Measurements from ENCODE around the gene RASAL2. TPM values are rescaled to one million over a fixed set of nuclear protein-coding genes. Genes with fewer than 3 reads are reported as not detected.

Gene RASAL2
- total RNA-seq, 1 donor from 2014 or later = 44.2 TPM

- no peak overlapping the region for H3K27ac ChIP-seq (ENCODE audit: low read depth, low read length)
- peak overlapping the region; percentile 3 for H3K4me3 Mint-ChIP-seq (ENCODE audit: unreplicated experiment)
- H4K20me1 ChIP-seq (ENCODE audit: insufficient read depth, low read length) = peaks cover 3% of the 10 kb centered on the region
- no peak for TF ChIP-seq CTCF (IDR thresholded peaks at IDR 0.05; ENCODE audit: insufficient read depth, low read depth, low read length)
- no peak for TF ChIP-seq EZH2 (IDR thresholded peaks at IDR 0.05; ENCODE audit: insufficient read depth, low read length)
- no peaks in the 10 kb centered on the region for H3K27me3 ChIP-seq (ENCODE audit: insufficient read depth, low read length)
- peak overlapping the region; percentile 75 for H3K27ac Mint-ChIP-seq (ENCODE audit: unreplicated experiment)
- FAIRE-seq = no peak
- DNase-seq (ENCODE audit: low read depth) = no peak
- no peak overlapping the region for H3K4me3 ChIP-seq (ENCODE audit: insufficient read depth, low read depth, low read length)
- peaks cover 89% of the 10 kb centered on the region for H3K79me2 ChIP-seq (ENCODE audit: insufficient read depth, low read length)
- H3K36me3 Mint-ChIP-seq (ENCODE audit: low read depth, unreplicated experiment) = peaks cover 12% of the 10 kb centered on the region
- no peaks in the 10 kb centered on the region for H3K36me3 ChIP-seq (ENCODE audit: insufficient read depth, low read length)
- peak overlapping the region; percentile 29 for H3K9ac ChIP-seq (ENCODE audit: low read length)
- peak overlapping the region; percentile 50 for H3K4me2 ChIP-seq (ENCODE audit: low read length)
- peaks cover 4% of the 10 kb centered on the region for H3K9me3 Mint-ChIP-seq (ENCODE audit: unreplicated experiment)
- H3K27me3 Mint-ChIP-seq (ENCODE audit: low read depth, unreplicated experiment) = no peaks in the 10 kb centered on the region
- no peak overlapping the region for H2AFZ ChIP-seq (ENCODE audit: low read depth, low read length)
- H3K9me3 ChIP-seq (ENCODE audit: insufficient read depth, low read depth, low read length) = no peaks in the 10 kb centered on the region
- H3K4me1 Mint-ChIP-seq (ENCODE audit: low read depth, unreplicated experiment) = peaks cover 34% of the 10 kb centered on the region
- peaks cover 16% of the 10 kb centered on the region for H3K4me1 ChIP-seq (ENCODE audit: insufficient read depth, low read length)
Observed at GRCh38 chr1:178121883-178122282, 28.0 kb downstream of the RASAL2 start.

- TF ChIP-seq CTCF (IDR thresholded peaks at IDR 0.05; ENCODE audit: insufficient read depth, low read depth, low read length) = no peak
- TF ChIP-seq EZH2 (IDR thresholded peaks at IDR 0.05; ENCODE audit: insufficient read depth, low read length) = no peak
- no peaks in the 10 kb centered on the region for H3K27me3 ChIP-seq (ENCODE audit: insufficient read depth, low read length)
- no peak overlapping the region for H2AFZ ChIP-seq (ENCODE audit: low read depth, low read length)
- H3K4me3 ChIP-seq (ENCODE audit: insufficient read depth, low read depth, low read length) = no peak overlapping the region
- Mint-ChIP-seq H3K27me3 (ENCODE audit: low read depth, unreplicated experiment) (no peaks in the 10 kb centered on the region), H3K27ac (ENCODE audit: unreplicated experiment) (no peak overlapping the region), H3K36me3 (ENCODE audit: low read depth, unreplicated experiment) (peaks cover 12% of the 10 kb centered on the region), H3K9me3 (ENCODE audit: unreplicated experiment) (peaks cover 4% of the 10 kb centered on the region), H3K4me1 (ENCODE audit: low read depth, unreplicated experiment) (peaks cover 38% of the 10 kb centered on the region), H3K4me3 (ENCODE audit: unreplicated experiment) (peak overlapping the region; percentile 3)
- peak overlapping the region; percentile 29 for H3K9ac ChIP-seq (ENCODE audit: low read length)
- FAIRE-seq (no peak), DNase-seq (ENCODE audit: low read depth) (peak; percentile 33)
- H3K79me2 ChIP-seq (ENCODE audit: insufficient read depth, low read length) = peaks cover 85% of the 10 kb centered on the region
- peaks cover 20% of the 10 kb centered on the region for H3K4me1 ChIP-seq (ENCODE audit: insufficient read depth, low read length)
- no peaks in the 10 kb centered on the region for H3K9me3 ChIP-seq (ENCODE audit: insufficient read depth, low read depth, low read length)
- H3K4me2 ChIP-seq (ENCODE audit: low read length) = peak overlapping the region; percentile 50
- H3K36me3 ChIP-seq (ENCODE audit: insufficient read depth, low read length) = no peaks in the 10 kb centered on the region
- H3K27ac ChIP-seq (ENCODE audit: low read depth, low read length) = no peak overlapping the region
- peaks cover 3% of the 10 kb centered on the region for H4K20me1 ChIP-seq (ENCODE audit: insufficient read depth, low read length)
Observed at GRCh38 chr1:178122283-178122682, 28.4 kb downstream of the RASAL2 start.

GRCh38 chr1:178124115-178124514 is 30.2 kb downstream of the RASAL2 start:
- Mint-ChIP-seq H3K4me1 (ENCODE audit: low read depth, unreplicated experiment) (peaks cover 48% of the 10 kb centered on the region), H3K36me3 (ENCODE audit: low read depth, unreplicated experiment) (peaks cover 11% of the 10 kb centered on the region), H3K4me3 (ENCODE audit: unreplicated experiment) (no peak overlapping the region), H3K27ac (ENCODE audit: unreplicated experiment) (no peak overlapping the region), H3K27me3 (ENCODE audit: low read depth, unreplicated experiment) (no peaks in the 10 kb centered on the region), H3K9me3 (ENCODE audit: unreplicated experiment) (peaks cover 4% of the 10 kb centered on the region)
- Histone ChIP-seq H3K27me3 (ENCODE audit: insufficient read depth, low read length) (no peaks in the 10 kb centered on the region), H3K79me2 (ENCODE audit: insufficient read depth, low read length) (peaks cover 86% of the 10 kb centered on the region), H3K4me1 (ENCODE audit: insufficient read depth, low read length) (peaks cover 23% of the 10 kb centered on the region), H3K4me2 (ENCODE audit: low read length) (no peak overlapping the region), H3K9ac (ENCODE audit: low read length) (no peak overlapping the region), H4K20me1 (ENCODE audit: insufficient read depth, low read length) (no peaks in the 10 kb centered on the region), H3K4me3 (ENCODE audit: insufficient read depth, low read depth, low read length) (no peak overlapping the region), H3K27ac (ENCODE audit: low read depth, low read length) (no peak overlapping the region), H3K36me3 (ENCODE audit: insufficient read depth, low read length) (no peaks in the 10 kb centered on the region), H3K9me3 (ENCODE audit: insufficient read depth, low read depth, low read length) (no peaks in the 10 kb centered on the region), H2AFZ (ENCODE audit: low read depth, low read length) (no peak overlapping the region)
- no peak for TF ChIP-seq CTCF (IDR thresholded peaks at IDR 0.05; ENCODE audit: insufficient read depth, low read depth, low read length)
- no peak for TF ChIP-seq EZH2 (IDR thresholded peaks at IDR 0.05; ENCODE audit: insufficient read depth, low read length)
- FAIRE-seq = no peak
- DNase-seq (ENCODE audit: low read depth) = no peak
